Mesothelial cell of epicardium (in vitro differentiated cells): ENCODE measurements around the gene TBRG4. TPM values are rescaled to one million over a fixed set of nuclear protein-coding genes. Genes with fewer than 3 reads are reported as not detected.

ENCODE experiments used
- DNase-seq, 2 experiments: peaks; one replicate each; pipeline ENCODE4 v3.0.0; 2021; ENCODE audit warnings: low spot score in 2 of 2; ENCODE audit not compliant: unreplicated experiment in 2 of 2
- H3K27ac Mint-ChIP-seq: 2 replicates; pipeline ENCODE4 v1.8.0; 2021; ENCODE audit warnings: mixed read lengths
- H3K27me3 Mint-ChIP-seq: 2 replicates; pipeline ENCODE4 v1.8.0; 2021; ENCODE audit warnings: low read depth, mixed read lengths
- H3K36me3 Mint-ChIP-seq: 2 replicates; pipeline ENCODE4 v1.8.0; 2021; ENCODE audit warnings: mixed read lengths
- H3K4me1 Mint-ChIP-seq: 2 replicates; pipeline ENCODE4 v1.8.0; 2021; ENCODE audit warnings: mixed read lengths
- H3K4me3 Mint-ChIP-seq: 2 replicates; pipeline ENCODE4 v1.8.0; 2021; ENCODE audit warnings: mild to moderate bottlenecking, moderate library complexity, mixed read lengths
- H3K9me3 Mint-ChIP-seq: 2 replicates; pipeline ENCODE4 v1.8.0; 2021; ENCODE audit warnings: mixed read lengths
- total RNA-seq: library from RNA; stranded (reverse); gene quantifications from 3 replicates; pipeline ENCODE4 v1.2.1, GENCODE V29; 2021
- TF ChIP-seq, protein P1 (sequence below): fragments of 200-600 bp; sonication (generic); IDR thresholded peaks from one replicate; pipeline ENCODE4 v1.5.0; 2021; ENCODE audit warnings: antibody characterized with exemption; ENCODE audit not compliant: unreplicated experiment

Gene TBRG4
- total RNA-seq: 61.6 to 68.1 TPM (median 63.0 TPM) in 3 replicates

DNA sequence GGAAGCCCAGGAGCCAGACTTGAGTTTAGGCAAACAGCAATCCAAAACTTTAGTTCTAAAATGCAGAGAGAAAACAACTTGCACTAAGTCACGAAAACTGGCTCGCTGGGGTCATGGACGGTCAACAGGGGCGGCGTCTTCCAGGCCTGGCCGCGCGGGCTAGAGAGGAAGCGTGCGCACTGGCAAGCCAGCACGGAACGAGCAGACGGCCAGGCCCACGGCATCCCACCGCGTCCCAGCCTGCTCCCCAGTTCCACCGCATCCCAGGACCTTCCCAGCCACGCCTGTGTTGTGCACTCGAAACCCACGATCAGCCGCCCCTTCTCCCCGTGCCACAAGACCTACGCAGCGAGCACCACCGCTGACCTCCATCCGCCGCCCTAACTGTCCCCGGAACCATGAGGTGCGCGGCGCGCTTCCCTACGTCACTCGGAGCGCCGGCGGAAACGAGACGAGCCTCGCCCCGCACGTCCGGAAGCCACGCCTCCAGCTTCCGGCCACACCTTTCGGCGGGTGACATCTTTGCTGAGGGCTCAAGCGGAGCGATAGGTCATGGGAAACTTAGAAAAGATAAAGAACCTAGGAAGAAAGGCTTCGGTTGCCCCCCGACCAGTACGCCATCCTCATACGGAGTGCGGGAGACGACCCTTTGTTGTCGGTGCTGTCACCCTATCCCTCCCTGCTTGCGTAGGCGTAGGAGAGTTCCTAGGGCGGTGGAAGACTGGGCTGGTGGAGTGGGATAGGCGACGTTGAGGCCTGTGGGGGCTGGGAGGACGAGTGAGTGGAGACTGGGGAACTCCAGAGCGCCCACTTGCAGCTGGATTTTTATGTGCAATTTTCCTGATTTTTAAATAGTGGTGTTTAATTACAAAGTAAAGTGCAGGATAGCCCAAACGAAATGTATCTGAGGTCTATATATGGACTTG, at the start of gene TBRG4:
Gene TBRG4 (minus strand): TSS at position 400 of the 926 bp plus-strand sequence. CDS start 2,460 bp downstream, outside the sequence.
- peak within 1 kb of the TSS; percentile 94 for H3K4me3 Mint-ChIP-seq
- peak; percentile 85 to 91 for DNase-seq
- TF ChIP-seq, protein P1, sequence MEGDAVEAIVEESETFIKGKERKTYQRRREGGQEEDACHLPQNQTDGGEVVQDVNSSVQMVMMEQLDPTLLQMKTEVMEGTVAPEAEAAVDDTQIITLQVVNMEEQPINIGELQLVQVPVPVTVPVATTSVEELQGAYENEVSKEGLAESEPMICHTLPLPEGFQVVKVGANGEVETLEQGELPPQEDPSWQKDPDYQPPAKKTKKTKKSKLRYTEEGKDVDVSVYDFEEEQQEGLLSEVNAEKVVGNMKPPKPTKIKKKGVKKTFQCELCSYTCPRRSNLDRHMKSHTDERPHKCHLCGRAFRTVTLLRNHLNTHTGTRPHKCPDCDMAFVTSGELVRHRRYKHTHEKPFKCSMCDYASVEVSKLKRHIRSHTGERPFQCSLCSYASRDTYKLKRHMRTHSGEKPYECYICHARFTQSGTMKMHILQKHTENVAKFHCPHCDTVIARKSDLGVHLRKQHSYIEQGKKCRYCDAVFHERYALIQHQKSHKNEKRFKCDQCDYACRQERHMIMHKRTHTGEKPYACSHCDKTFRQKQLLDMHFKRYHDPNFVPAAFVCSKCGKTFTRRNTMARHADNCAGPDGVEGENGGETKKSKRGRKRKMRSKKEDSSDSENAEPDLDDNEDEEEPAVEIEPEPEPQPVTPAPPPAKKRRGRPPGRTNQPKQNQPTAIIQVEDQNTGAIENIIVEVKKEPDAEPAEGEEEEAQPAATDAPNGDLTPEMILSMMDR: no peak
- no peaks in the 10 kb centered on the region for H3K9me3 Mint-ChIP-seq
- peaks cover 2% of the 10 kb centered on the region for H3K36me3 Mint-ChIP-seq
- H3K4me1 Mint-ChIP-seq: peaks cover 23% of the 10 kb centered on the region
- H3K27me3 Mint-ChIP-seq: peaks cover 26% of the 10 kb centered on the region
- peak within 1 kb of the TSS; percentile 99 for H3K27ac Mint-ChIP-seq

DNA sequence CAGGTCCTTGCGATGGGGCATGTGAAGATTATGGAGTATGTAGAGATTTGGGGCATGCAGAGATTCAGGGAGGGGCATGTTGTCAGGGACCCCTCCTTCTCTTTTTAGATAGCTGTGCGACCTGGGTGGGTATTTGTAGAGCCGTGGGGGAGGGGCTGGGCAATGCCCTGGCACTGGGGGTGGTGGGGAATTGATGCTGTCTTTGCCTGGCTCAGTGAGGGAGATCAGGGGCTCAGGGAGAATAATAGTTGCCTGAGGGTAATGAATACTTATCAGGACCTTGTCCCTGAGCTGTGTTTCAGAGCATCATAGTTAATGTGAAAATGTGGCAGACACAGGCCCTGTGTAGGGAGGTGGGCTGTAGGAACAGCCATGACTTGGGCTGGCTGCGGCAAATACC, 49.6 kb upstream of the TBRG4 start:
- H3K36me3 Mint-ChIP-seq: no peaks in the 10 kb centered on the region
- DNase-seq: no peak
- TF ChIP-seq, protein P1: no peak
- no peak overlapping the region for H3K4me3 Mint-ChIP-seq
- peaks cover 80% of the 10 kb centered on the region for H3K27me3 Mint-ChIP-seq
- H3K4me1 Mint-ChIP-seq: no peaks in the 10 kb centered on the region
- peaks cover 11% of the 10 kb centered on the region for H3K9me3 Mint-ChIP-seq
- H3K27ac Mint-ChIP-seq: no peak overlapping the region

DNA sequence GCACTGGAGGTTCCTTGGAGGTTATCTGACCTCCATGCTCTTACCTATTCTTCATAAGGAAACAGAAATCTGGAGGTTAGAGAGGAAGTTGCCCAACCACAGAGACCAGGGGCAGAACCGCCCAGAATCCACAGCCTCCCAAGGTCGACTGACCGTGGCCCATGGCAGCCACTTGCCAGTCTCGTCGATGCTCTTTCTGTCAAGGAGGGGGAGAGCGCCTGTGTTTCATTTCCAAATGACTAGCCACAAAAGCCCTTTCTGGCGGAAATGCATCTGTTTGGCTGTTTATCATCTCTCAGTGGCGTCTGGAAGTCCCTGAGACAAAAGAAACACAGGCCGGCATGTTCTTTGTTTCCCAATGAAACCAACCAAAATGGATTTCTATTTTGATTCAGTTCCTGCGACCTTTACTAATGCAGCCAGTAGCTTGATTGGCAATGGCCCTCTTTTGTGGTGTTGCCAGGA, 49.0 kb upstream of the TBRG4 start:
- H3K4me3 Mint-ChIP-seq: no peak overlapping the region

DNA sequence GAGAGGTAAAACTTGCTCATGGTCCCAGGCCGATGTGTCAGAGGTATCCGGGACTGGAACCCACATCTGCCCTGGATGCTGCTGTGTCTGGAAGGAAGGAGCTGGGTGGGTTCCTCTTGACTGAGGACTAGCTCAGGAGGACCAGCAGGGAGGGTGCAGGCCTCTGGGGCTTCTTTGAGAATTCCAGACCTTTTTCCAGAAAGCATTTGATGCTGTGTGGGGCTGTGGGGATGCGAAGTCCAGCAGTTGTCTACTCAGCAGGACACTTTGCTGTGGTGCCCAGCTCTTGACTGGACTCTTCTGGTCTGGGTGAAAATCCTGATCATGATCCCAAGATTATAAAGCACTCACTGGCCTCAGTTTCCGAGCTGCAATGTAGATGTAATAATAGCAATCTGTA, 47.8 kb upstream of the TBRG4 start:
- no peaks in the 10 kb centered on the region for H3K4me1 Mint-ChIP-seq
- no peak overlapping the region for H3K4me3 Mint-ChIP-seq
- TF ChIP-seq, protein P1: no peak
- H3K27ac Mint-ChIP-seq: no peak overlapping the region
- H3K27me3 Mint-ChIP-seq: peaks cover 85% of the 10 kb centered on the region
- no peak for DNase-seq
- H3K9me3 Mint-ChIP-seq: peaks cover 4% of the 10 kb centered on the region
- no peaks in the 10 kb centered on the region for H3K36me3 Mint-ChIP-seq

More for the DNA sequence above, 49.0 kb upstream of the TBRG4 start:
- no peaks in the 10 kb centered on the region for H3K4me1 Mint-ChIP-seq
- TF ChIP-seq, protein P1: no peak
- H3K27ac Mint-ChIP-seq: no peak overlapping the region
- peaks cover 11% of the 10 kb centered on the region for H3K9me3 Mint-ChIP-seq
- H3K36me3 Mint-ChIP-seq: no peaks in the 10 kb centered on the region
- DNase-seq: no peak
- H3K27me3 Mint-ChIP-seq: peaks cover 85% of the 10 kb centered on the region

DNA sequence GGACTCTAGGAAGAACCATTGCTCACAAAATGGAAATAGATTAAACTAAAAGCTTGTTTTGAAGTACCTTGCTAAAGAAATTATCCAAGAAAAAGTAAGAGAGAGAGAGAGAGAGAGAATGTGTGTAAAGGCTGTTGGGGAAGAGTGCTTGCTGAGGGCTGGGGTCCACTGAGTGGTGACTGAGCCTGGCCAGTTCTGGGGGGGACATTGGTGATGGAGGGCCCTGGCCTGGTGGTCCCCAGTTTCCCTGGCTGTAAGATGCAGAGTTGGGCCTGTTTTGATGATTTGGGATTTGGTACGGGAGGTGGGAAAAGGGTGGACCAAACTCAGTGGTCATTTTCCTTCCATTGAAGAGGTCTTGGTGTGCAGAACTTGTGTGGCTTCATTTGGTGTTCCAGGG, 47.0 kb upstream of the TBRG4 start:
- Mint-ChIP-seq H3K9me3 (peaks cover 4% of the 10 kb centered on the region), H3K36me3 (no peaks in the 10 kb centered on the region), H3K27me3 (peaks cover 80% of the 10 kb centered on the region), H3K4me1 (no peaks in the 10 kb centered on the region), H3K4me3 (no peak overlapping the region), H3K27ac (no peak overlapping the region)
- DNase-seq: no peak
- TF ChIP-seq, protein P1: no peak
